Activated CD4-positive, alpha-beta T cell treated with anti-CD3 and anti-CD28 coated beads for 24 hours (primary cell): Measurements from ENCODE around the gene TENT5A.
A peak's percentile ranks its signal among the peaks of the same experiment; 100 is the strongest.
"Not testable (repeated sequence)": the region's sequence is repeated elsewhere in the genome, so short reads cannot be mapped to it uniquely, and the experiment has no call there.

Experiments used
- DNase-seq, 2 donors: peaks; one replicate each; pipeline ENCODE4 v3.0.0-alpha.2; 2020; ENCODE audit warnings: low read depth in 2 of 2

TENT5A gene

GRCh38 chr6:81752084-81752920 lies at the start of gene TENT5A:
TSS of gene TENT5A (minus strand) at chr6:81752681. CDS start at chr6:81752141, 540 bp downstream.
- DNase-seq: peak; percentile 61 to 67

GRCh38 chr6:81801489-81801888 lies 49.0 kb upstream of the TENT5A start:
- DNase-seq: no peak

- no peak for DNase-seq
These were observed 48.2 kb upstream of the TENT5A start for GRCh38 chr6:81800666-81801065.

GRCh38 chr6:81799323-81799722 lies 46.8 kb upstream of the TENT5A start:
- no peak for DNase-seq

GRCh38 chr6:81797591-81797990 lies 45.1 kb upstream of the TENT5A start:
- DNase-seq: no peak

GRCh38 chr6:81795890-81796289 lies 43.4 kb upstream of the TENT5A start:
- DNase-seq: no peak

- no peak for DNase-seq
These were observed 41.5 kb upstream of the TENT5A start for GRCh38 chr6:81793821-81794475.

GRCh38 chr6:81792826-81793225 lies 40.3 kb upstream of the TENT5A start:
- DNase-seq: no peak

GRCh38 chr6:81791756-81792155 lies 39.3 kb upstream of the TENT5A start:
- no peak for DNase-seq

- no peak for DNase-seq
These were observed 37.6 kb upstream of the TENT5A start for GRCh38 chr6:81790034-81790433.

- DNase-seq: no peak
These were observed 36.8 kb upstream of the TENT5A start for GRCh38 chr6:81789291-81789690.

- no peak for DNase-seq
These were observed 36.3 kb upstream of the TENT5A start for GRCh38 chr6:81788748-81789147.

- DNase-seq: no peak
These were observed 35.0 kb upstream of the TENT5A start for GRCh38 chr6:81787313-81788068.

- no peak for DNase-seq
These were observed 33.7 kb upstream of the TENT5A start for GRCh38 chr6:81786150-81786549.

GRCh38 chr6:81785377-81785776 lies 32.9 kb upstream of the TENT5A start:
- no peak for DNase-seq

GRCh38 chr6:81783893-81784292 lies 31.4 kb upstream of the TENT5A start:
- no peak for DNase-seq

GRCh38 chr6:81781624-81782023 lies 29.1 kb upstream of the TENT5A start:
- no peak for DNase-seq

GRCh38 chr6:81777586-81778268 lies 25.2 kb upstream of the TENT5A start:
- DNase-seq: no peak

- DNase-seq: not testable (repeated sequence)
These were observed 23.7 kb upstream of the TENT5A start for GRCh38 chr6:81776219-81776618.

- DNase-seq: no peak
These were observed 22.1 kb upstream of the TENT5A start for GRCh38 chr6:81774542-81774941.

- no peak for DNase-seq
These were observed 21.4 kb upstream of the TENT5A start for GRCh38 chr6:81773887-81774286.

GRCh38 chr6:81772741-81773140 lies 20.3 kb upstream of the TENT5A start:
- DNase-seq: no peak
